ENCODE results near the gene SYNC. TPM values are rescaled to one million over a fixed set of nuclear protein-coding genes. Genes with fewer than 3 reads are reported as not detected.

Gene SYNC
- total RNA-seq, 4 donors from 2014 or later, result 24.9 to 95.5 (median 43.8) TPM

DNA sequence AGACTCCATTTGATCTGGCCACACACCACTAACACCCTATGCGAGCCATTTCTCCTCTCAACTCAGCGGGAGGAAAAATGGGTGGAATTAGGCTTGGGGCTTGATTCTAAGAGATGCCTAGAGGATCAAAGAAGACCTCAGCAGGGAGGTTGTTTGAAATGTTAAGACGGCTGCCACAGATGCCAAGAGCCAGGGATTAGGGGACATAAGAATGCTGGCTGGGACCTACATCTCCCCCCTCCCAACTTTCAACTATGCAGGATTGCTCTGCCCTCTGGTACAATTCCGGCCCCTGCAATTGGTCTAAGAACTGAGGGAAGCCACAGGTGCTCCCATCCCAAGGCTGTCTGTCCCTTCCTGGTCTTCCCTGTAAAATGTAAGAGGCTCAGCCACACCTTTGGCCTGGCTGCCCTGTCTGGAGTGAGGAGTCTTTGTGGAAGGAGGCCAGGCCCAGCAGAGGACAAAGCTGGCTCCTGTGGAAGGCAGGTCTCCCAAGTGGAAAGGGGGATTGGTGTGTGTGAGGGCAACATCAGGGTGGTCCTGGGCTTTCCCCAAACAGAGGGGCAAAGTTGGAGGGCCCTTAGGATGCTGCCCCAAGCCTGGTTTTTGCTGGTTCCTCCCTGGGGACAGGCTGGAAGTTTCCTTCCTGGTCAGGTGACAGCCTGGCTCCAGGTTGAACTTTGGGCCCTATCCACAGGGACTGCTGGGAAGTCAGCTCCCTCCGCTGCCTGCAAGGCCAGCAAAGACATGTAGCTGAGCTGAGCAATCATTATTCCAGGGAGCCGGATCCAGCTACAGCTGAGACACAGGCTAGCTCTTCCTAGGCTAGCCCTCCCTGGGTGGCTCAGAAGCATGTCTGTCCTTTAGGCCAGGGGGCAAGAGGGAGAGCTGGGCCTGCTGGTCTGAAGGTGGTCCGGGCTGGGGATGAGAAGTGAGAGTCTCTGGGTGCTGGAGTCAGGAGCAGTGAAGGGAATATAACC is 34.5 kb upstream of the SYNC start:
- peak overlapping the region; percentile 82 to 88 (median 85) for H3K27ac ChIP-seq
- peaks cover 10 to 29% (median 24%) of the 10 kb centered on the region in 4 donors for H3K4me1 ChIP-seq
- H3K27me3 ChIP-seq, result no peaks in the 10 kb centered on the region
- H3K4me3 ChIP-seq, result no peak overlapping the region
- WGBS, 2 donors (ENCODE audit: low coverage in 1 of 2), result 80% methylated on average over 1 to 6 of the region's 7 CpGs
- DNase-seq, result peak; percentile 84
- intact Hi-C loops (cut with DNase I; ENCODE audit: low total_unique reads), result no loop called here
- no peaks in the 10 kb centered on the region for H3K36me3 ChIP-seq
- in situ Hi-C loops (cut with MboI; ENCODE audit: low pct_ligation_motif_present in 1 of 4, low pct_unique_long_range_greater_than_20kb in 1 of 4, low sequenced_read_pairs in 3 of 4), result no loop called here
- H3K9me3 ChIP-seq, result no peaks in the 10 kb centered on the region
- peak; percentile 69 for TF ChIP-seq POLR2A (IDR thresholded peaks at IDR 0.05)
- no peak for TF ChIP-seq CTCF (IDR thresholded peaks at IDR 0.05)
- peak in 2 of 3 donors; percentile 77 for TF ChIP-seq POLR2AphosphoS5 (IDR thresholded peaks at IDR 0.05)
- TF ChIP-seq EP300 (IDR thresholded peaks at IDR 0.05; ENCODE audit: low read depth), result no peak

DNA sequence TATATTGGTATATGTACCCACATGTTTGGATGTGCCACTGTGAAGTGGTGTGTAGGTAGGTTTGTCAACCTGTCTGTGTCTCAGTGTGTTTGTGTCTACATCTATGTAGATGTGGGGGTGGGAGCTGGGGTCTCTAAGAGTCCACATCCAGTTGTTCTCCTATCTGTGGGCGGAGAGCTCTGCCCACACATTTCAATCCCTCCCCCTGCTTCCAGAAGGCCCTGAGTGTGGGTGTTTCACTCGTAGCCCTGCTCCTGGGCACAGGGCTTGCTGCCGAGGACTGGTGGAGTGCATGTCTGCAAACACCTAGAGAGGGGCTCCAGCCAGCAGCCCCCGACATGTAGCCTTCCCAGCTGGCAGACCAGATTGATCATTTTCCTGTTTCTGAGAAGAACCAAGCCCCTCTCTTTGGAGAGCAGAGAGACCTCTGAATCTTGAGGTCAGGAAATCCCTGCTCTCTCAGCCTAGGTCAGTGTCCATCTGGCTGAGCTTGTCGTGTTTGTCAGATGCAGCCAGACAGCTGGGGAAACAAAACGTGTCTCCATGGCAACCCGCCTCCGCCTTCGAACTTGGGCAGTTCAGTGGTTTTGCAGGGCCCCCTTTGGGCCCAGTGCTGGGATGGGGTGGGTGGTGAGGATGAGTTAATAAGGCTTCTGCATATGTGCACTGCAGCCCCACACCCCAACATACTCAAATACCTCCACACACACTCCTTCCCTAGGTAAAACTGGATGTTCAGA is 31.2 kb upstream of the SYNC start:
- no peaks in the 10 kb centered on the region for H3K27me3 ChIP-seq
- intact Hi-C loops (cut with DNase I; ENCODE audit: low total_unique reads) (no loop called here), in situ Hi-C loops (cut with MboI; ENCODE audit: low pct_ligation_motif_present in 1 of 4, low pct_unique_long_range_greater_than_20kb in 1 of 4, low sequenced_read_pairs in 3 of 4) (no loop called here)
- WGBS, 2 donors (ENCODE audit: low coverage in 1 of 2), result 70% methylated on average over 9 of the region's 9 CpGs; no CpG with 5 or more reads in 1 of the 2 donors
- H3K4me1 ChIP-seq, result peaks cover 0 to 23% (median 18%) of the 10 kb centered on the region in 4 donors
- no peak for DNase-seq
- H3K4me3 ChIP-seq, result no peak overlapping the region
- no peaks in the 10 kb centered on the region for H3K36me3 ChIP-seq
- TF ChIP-seq POLR2AphosphoS5 (IDR thresholded peaks at IDR 0.05) (no peak), EP300 (IDR thresholded peaks at IDR 0.05; ENCODE audit: low read depth) (no peak), CTCF (IDR thresholded peaks at IDR 0.05) (no peak), POLR2A (IDR thresholded peaks at IDR 0.05) (no peak)
- H3K9me3 ChIP-seq, result no peaks in the 10 kb centered on the region
- H3K27ac ChIP-seq, result no peak overlapping the region

DNA sequence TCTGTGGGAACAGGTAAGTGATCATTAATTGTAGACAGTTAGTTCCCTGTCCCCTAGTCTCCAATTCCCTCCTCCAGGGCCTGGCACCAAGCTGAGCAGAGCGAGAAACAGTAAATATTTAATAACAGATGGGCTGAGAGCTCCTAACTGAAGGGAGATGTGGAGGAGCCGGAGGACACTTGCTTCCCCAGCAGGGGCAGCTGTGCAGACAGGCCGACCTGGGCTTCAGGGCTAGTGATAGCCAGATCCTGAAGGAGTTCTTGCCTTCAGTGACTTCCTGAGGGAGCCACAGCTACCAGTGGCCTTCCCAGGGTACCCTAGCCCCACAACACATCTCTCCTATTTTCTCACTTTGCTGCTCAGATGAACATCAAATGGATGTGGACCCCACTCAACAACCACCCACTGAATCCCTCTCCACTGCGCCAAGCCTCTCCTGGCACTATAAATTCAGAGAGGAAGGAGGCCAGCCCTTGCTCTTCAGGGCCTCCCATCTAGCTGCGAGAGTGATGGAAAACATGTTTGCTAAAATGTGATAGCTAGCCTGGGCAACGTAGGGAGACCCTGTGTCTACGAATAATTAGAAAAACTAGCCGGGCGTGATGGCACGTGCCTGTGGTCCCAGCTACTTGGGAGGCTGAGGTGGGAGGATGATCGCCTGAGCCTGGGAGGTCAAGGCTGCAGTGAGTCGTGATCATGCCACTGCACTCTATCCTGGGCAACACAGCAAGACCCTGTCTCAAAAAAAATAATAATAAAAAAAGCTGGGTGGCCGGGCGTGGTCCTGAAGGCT is 26.9 kb upstream of the SYNC start:
- Histone ChIP-seq H3K4me1 (peaks cover 3 to 19% (median 10%) of the 10 kb centered on the region in 4 donors), H3K4me3 (no peak overlapping the region), H3K27ac (no peak overlapping the region), H3K36me3 (no peaks in the 10 kb centered on the region), H3K9me3 (no peaks in the 10 kb centered on the region), H3K27me3 (no peaks in the 10 kb centered on the region)
- intact Hi-C loops (cut with DNase I; ENCODE audit: low total_unique reads), result no loop called here
- DNase-seq, result no peak
- 81 to 93% methylated on average over 5 to 14 of the region's 14 CpGs for WGBS, 2 donors (ENCODE audit: low coverage in 1 of 2)
- in situ Hi-C loops (cut with MboI; ENCODE audit: low pct_ligation_motif_present in 1 of 4, low pct_unique_long_range_greater_than_20kb in 1 of 4, low sequenced_read_pairs in 3 of 4), result no loop called here
- TF ChIP-seq POLR2A (IDR thresholded peaks at IDR 0.05) (no peak), EP300 (IDR thresholded peaks at IDR 0.05; ENCODE audit: low read depth) (no peak)

DNA sequence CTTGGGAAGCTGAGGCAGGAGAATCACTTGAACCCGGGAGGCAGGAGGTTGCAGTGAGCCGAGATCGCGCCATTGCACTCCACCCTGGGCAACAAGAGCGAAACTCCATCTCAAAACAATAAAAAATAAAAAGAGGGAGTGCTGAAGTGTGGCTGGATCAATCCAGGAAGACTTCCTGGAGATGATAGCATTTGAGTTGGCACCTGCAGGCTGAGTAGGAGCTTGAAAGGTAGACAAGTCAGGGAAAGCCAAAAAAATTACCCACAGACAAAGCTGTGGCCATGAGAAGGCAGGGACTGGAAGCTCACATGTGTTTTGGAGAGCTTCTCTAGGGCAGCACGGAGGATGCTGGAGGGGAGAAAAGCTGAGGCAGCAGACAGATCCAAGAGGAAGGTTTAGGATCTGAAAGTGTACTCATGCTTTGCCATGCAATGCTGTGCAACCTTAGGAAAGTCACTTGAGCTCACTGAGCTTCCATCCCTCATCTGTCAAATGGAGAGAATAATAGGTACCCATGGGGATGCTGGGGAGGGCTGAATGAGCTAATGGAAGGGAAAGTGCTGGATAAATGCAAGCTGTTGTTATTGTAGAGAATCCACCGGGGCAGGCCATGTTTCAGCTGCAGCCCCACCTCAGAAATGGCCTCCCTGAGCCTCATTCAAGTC is 26.0 kb upstream of the SYNC start:
- WGBS, 2 donors (ENCODE audit: low coverage in 1 of 2), result 80 to 85% methylated on average over 3 to 7 of the region's 7 CpGs

More for the DNA sequence above, 26.0 kb upstream of the SYNC start:
- no peak for DNase-seq
- intact Hi-C loops (cut with DNase I; ENCODE audit: low total_unique reads), result no loop called here
- Histone ChIP-seq H3K27ac (no peak overlapping the region), H3K9me3 (no peaks in the 10 kb centered on the region), H3K4me3 (no peak overlapping the region), H3K4me1 (peaks cover 3 to 19% (median 10%) of the 10 kb centered on the region in 4 donors), H3K36me3 (no peaks in the 10 kb centered on the region), H3K27me3 (no peaks in the 10 kb centered on the region)
- in situ Hi-C loops (cut with MboI; ENCODE audit: low pct_ligation_motif_present in 1 of 4, low pct_unique_long_range_greater_than_20kb in 1 of 4, low sequenced_read_pairs in 3 of 4), result no loop called here
- TF ChIP-seq CTCF (IDR thresholded peaks at IDR 0.05), result no peak
- no peak for TF ChIP-seq POLR2A (IDR thresholded peaks at IDR 0.05)
- TF ChIP-seq EP300 (IDR thresholded peaks at IDR 0.05; ENCODE audit: low read depth), result no peak
- no peak for TF ChIP-seq POLR2AphosphoS5 (IDR thresholded peaks at IDR 0.05)

Data from transverse colon (tissue), 4 donors.